Activated CD8-positive, alpha-beta memory T cell treated with anti-CD3 and anti-CD28 coated beads, Interleukin-2, amount 50 U/mL, for 1 hour (primary cell): ENCODE measurements around the gene TRIM31.

Source experiments
- DNase-seq: peaks from one replicate; pipeline ENCODE4 v3.0.0-alpha.2; 2020; ENCODE audit errors: extremely low read depth

Gene TRIM31

GRCh38 chr6:30113003-30113759 lies at the start of gene TRIM31:
Gene TRIM31 (minus strand): TSS chr6:30113090. CDS start chr6:30112805, 285 bp downstream.
- no peak for DNase-seq

- DNase-seq = no peak
These were observed 49.6 kb upstream of the TRIM31 start for GRCh38 chr6:30162265-30163089.

GRCh38 chr6:30160785-30161531 lies 48.1 kb upstream of the TRIM31 start, which contains the start of gene TRIM10:
Gene TRIM10 (minus strand): TSS chr6:30161211. CDS start chr6:30160858, 353 bp downstream.
- no peak for DNase-seq

GRCh38 chr6:30160008-30160784 lies 47.3 kb upstream of the TRIM31 start:
- no peak for DNase-seq

GRCh38 chr6:30158475-30159040 lies 45.7 kb upstream of the TRIM31 start:
- no peak for DNase-seq

- no peak for DNase-seq
These were observed 45.1 kb upstream of the TRIM31 start for GRCh38 chr6:30157999-30158398.

GRCh38 chr6:30157581-30157980 lies 44.7 kb upstream of the TRIM31 start:
- DNase-seq = no peak

- DNase-seq = no peak
These were observed 43.9 kb upstream of the TRIM31 start for GRCh38 chr6:30156774-30157173.

GRCh38 chr6:30156262-30156599 lies 43.3 kb upstream of the TRIM31 start:
- no peak for DNase-seq

GRCh38 chr6:30155520-30156261 lies 42.8 kb upstream of the TRIM31 start:
- no peak for DNase-seq

GRCh38 chr6:30154709-30155519 lies 42.0 kb upstream of the TRIM31 start:
- no peak for DNase-seq

GRCh38 chr6:30154061-30154460 lies 41.2 kb upstream of the TRIM31 start:
- DNase-seq = no peak

GRCh38 chr6:30152910-30153610 lies 40.2 kb upstream of the TRIM31 start:
- no peak for DNase-seq

- no peak for DNase-seq
These were observed 39.3 kb upstream of the TRIM31 start for GRCh38 chr6:30152016-30152673.

- no peak for DNase-seq
These were observed 38.7 kb upstream of the TRIM31 start for GRCh38 chr6:30151580-30151979.

GRCh38 chr6:30150671-30151395 lies 37.9 kb upstream of the TRIM31 start:
- DNase-seq = no peak

- no peak for DNase-seq
These were observed 37.1 kb upstream of the TRIM31 start for GRCh38 chr6:30149858-30150550.
